Lung (tissue), 16 donors: Measurements from ENCODE around the gene PTS. TPM values are rescaled to one million over a fixed set of nuclear protein-coding genes. Genes with fewer than 3 reads are reported as not detected.
A peak's percentile ranks its signal among the peaks of the same experiment; 100 is the strongest.

Experiments used
- ATAC-seq: fragments of 200-7000 bp; cut with Tn5 transposase; one replicate; pipeline ENCODE4 v1.9.1; 2020; ENCODE audit warnings: moderate number of reproducible peaks; ENCODE audit not compliant: insufficient read depth, low FRiP score
- DNase-seq, 3 donors: peaks; one replicate each; pipeline ENCODE4 v3.0.0-alpha.2; 2013 to 2017
- H3K27ac ChIP-seq, 2 donors: one replicate each; pipeline ENCODE4 v1.5.1; 2013; ENCODE audit warnings: mild to moderate bottlenecking in 2 of 2, moderate library complexity in 2 of 2, control low read depth in 1 of 2, inconsistent platforms in 1 of 2, low read depth in 1 of 2, low read length in 1 of 2
- H3K27me3 ChIP-seq, 3 donors: one replicate each; pipeline ENCODE4 v1.5.1; 2013; ENCODE audit warnings: low read length in 2 of 3; ENCODE audit not compliant: control insufficient read depth in 3 of 3, insufficient read depth in 3 of 3
- H3K36me3 ChIP-seq, 4 donors: one replicate each; pipeline ENCODE4 v1.5.1; 2013; ENCODE audit warnings: low read length in 4 of 4, mild to moderate bottlenecking in 1 of 4, moderate library complexity in 1 of 4; ENCODE audit not compliant: control insufficient read depth in 4 of 4, insufficient read depth in 4 of 4
- H3K4me1 ChIP-seq, 5 donors: one replicate each; pipeline ENCODE4 v1.5.1; 2013; ENCODE audit warnings: low read length in 5 of 5, mild to moderate bottlenecking in 2 of 5, moderate library complexity in 1 of 5; ENCODE audit not compliant: control insufficient read depth in 5 of 5, insufficient read depth in 5 of 5
- H3K4me3 ChIP-seq: one replicate; pipeline ENCODE4 v1.5.1; 2013; ENCODE audit warnings: mild to moderate bottlenecking, control low read depth, moderate library complexity
- H3K9ac ChIP-seq, 2 donors: one replicate each; pipeline ENCODE4 v1.5.1; 2013; ENCODE audit warnings: low read length in 2 of 2, control low read depth in 1 of 2; ENCODE audit not compliant: insufficient read depth in 1 of 2
- H3K9me3 ChIP-seq, 4 donors: one replicate each; pipeline ENCODE4 v1.5.1; 2013; ENCODE audit warnings: low read length in 3 of 4, mild to moderate bottlenecking in 1 of 4, moderate library complexity in 1 of 4; ENCODE audit not compliant: control insufficient read depth in 4 of 4, insufficient read depth in 3 of 4
- WGBS, 2 donors: extraction: QIAGEN DNeasy Blood & Tissue Kit; methylation state at CpG; one replicate each; pipeline ENCODE4 v1.1.7; 2013; 5-methylcytosine and 5-hydroxymethylcytosine counted together
- long read RNA-seq, 5 donors: transcript quantifications; one replicate each; lab custom pipeline, GENCODE V29; 2026
- polyA plus RNA-seq, 2 donors: library from polyadenylated mRNA; stranded (reverse); fragments of 200-250 nt; gene quantifications; one replicate each; pipeline ENCODE4 v1.2.1, GENCODE V29; 2013
- total RNA-seq, 2 donors: library from RNA; depleted of rRNA in 1 of 2; stranded (reverse); fragments of >200 nt in 1 of 2; gene quantifications; one replicate each; pipeline ENCODE4 v1.2.1, GENCODE V29; 2014 to 2021
- TF ChIP-seq, protein P1 (sequence below): IDR thresholded peaks from 2 replicates; pipeline ENCODE4 v1.5.1; 2012; ENCODE audit warnings: mild to moderate bottlenecking; ENCODE audit errors: control extremely low read depth, extremely low read depth
- donor health status: control.
- donor health status: control.
- donor health status: Bipolar disorder and iron deficiency.
- donor health status: healthy.
- donor health status: DM: yes; HTN: yes; CAD: no.

Gene PTS
- total RNA-seq (10 to 100 TPM; 19.3 to 24.8 TPM), polyA plus RNA-seq (10 to 100 TPM; 25.4 to 60.5 TPM)
- long read RNA-seq, donor 1, transcript PTS-201 (6 exons, 935 nt): major isoform, 10 of 18 reads
- long read RNA-seq, donor 1, partial matches to known transcripts: 0 of 18 reads
- long read RNA-seq, donor 1, other reads (novel, unspliced or antisense): 0 of 18 reads
- long read RNA-seq, donor 2, transcript PTS-201 (6 exons, 935 nt): major isoform, 5 of 13 reads
- long read RNA-seq, donor 2, partial matches to known transcripts: 5 of 13 reads
- long read RNA-seq, donor 2, other reads (novel, unspliced or antisense): 0 of 13 reads
- long read RNA-seq, donor 3, partial matches to known transcripts: 0 of 5 reads
- long read RNA-seq, donor 3, other reads (novel, unspliced or antisense): 0 of 5 reads
- long read RNA-seq, donor 4, transcript PTS-201 (6 exons, 935 nt): major isoform, 5 of 10 reads
- long read RNA-seq, donor 4, partial matches to known transcripts: 0 of 10 reads
- long read RNA-seq, donor 4, other reads (novel, unspliced or antisense): 0 of 10 reads
- long read RNA-seq, donor 5, transcript PTS-201 (6 exons, 935 nt): major isoform, 17 of 38 reads
- long read RNA-seq, donor 5, partial matches to known transcripts: 13 of 38 reads
- long read RNA-seq, donor 5, other reads (novel, unspliced or antisense): 0 of 38 reads

DNA sequence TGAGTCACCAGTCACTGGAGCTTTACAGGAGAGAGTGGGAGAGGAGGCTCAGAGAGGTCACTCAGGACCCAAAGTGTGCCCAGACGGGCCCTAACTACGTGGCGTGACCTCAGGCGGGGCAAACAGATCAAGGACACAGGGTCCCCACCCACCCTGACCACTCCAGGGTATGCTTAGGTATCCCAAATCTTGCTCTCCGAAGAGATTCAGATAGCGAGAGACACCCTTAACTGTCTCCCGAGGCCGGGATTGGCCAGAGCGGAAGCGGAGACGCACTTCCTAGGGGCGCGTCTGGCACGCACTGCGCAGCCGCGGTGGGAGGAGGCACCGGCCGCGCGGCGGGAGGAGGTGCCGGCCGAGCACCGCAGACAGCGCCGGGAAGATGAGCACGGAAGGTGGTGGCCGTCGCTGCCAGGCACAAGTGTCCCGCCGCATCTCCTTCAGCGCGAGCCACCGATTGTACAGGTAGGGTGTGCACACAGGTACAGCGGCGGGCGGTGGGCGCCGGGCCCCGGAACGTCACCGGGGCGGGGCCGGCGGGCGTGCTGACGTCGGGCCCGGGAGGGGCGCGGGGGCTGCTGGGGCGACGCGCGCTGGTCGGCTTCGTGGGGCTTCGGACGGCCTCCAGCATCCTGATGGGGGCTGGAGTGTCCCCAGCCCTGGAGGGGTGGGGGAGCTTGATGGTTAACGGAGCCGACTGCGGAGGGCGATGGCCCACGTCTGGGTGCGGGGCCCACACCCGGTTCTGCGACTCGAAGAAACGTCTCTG lies at the start of gene PTS:
TSS of gene PTS (plus strand) at position 367 of the 769 bp plus-strand sequence. CDS start at position 383, 16 bp downstream.
- Histone ChIP-seq H3K27me3 (no peaks in the 10 kb centered on the region), H3K9me3 (no peaks in the 10 kb centered on the region)

DNA sequence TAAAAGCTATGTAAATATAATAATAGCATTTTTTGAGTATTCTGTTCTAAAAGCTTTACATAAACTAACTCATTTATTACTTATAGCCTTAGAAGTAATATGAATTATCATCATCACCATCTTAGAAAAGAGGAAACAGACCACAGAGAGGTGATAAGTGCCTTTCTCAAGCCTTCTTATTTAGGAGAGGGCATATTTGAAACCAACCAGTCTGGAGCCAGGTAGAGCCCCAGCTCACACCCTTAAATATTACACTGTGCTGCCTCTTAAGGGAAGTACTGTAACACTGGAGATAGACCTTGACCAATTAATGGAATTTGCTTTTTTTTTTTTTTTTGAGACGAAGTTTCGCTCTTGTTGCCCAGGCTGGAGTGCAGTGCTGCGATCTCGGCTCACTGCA lies 48.6 kb upstream of the PTS start:
- TF ChIP-seq, protein P1, sequence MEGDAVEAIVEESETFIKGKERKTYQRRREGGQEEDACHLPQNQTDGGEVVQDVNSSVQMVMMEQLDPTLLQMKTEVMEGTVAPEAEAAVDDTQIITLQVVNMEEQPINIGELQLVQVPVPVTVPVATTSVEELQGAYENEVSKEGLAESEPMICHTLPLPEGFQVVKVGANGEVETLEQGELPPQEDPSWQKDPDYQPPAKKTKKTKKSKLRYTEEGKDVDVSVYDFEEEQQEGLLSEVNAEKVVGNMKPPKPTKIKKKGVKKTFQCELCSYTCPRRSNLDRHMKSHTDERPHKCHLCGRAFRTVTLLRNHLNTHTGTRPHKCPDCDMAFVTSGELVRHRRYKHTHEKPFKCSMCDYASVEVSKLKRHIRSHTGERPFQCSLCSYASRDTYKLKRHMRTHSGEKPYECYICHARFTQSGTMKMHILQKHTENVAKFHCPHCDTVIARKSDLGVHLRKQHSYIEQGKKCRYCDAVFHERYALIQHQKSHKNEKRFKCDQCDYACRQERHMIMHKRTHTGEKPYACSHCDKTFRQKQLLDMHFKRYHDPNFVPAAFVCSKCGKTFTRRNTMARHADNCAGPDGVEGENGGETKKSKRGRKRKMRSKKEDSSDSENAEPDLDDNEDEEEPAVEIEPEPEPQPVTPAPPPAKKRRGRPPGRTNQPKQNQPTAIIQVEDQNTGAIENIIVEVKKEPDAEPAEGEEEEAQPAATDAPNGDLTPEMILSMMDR: no peak
- no peak for DNase-seq
- peaks cover 0 to 3% (median 0%) of the 10 kb centered on the region in 4 donors for H3K9me3 ChIP-seq
- H3K9ac ChIP-seq: no peak overlapping the region
- peaks cover 0 to 22% (median 0%) of the 10 kb centered on the region in 5 donors for H3K4me1 ChIP-seq
- H3K27ac ChIP-seq: no peak overlapping the region
- no peak for ATAC-seq
- H3K27me3 ChIP-seq: no peaks in the 10 kb centered on the region
- H3K36me3 ChIP-seq: no peaks in the 10 kb centered on the region
- 61 to 64% methylated on average over 4 of the region's 4 CpGs for WGBS, 2 donors
- H3K4me3 ChIP-seq: no peak overlapping the region

More for the DNA sequence above, at the start of gene PTS:
- peak; percentile 96 for ATAC-seq
- peak within 1 kb of the TSS; percentile 86 to 99 for H3K27ac ChIP-seq
- H3K9ac ChIP-seq: peak within 1 kb of the TSS; percentile 78 to 88
- peak within 1 kb of the TSS; percentile 79 for H3K4me3 ChIP-seq
- H3K36me3 ChIP-seq: peaks cover 5 to 12% (median 8%) of the 10 kb centered on the region in 4 donors
- peak; percentile 91 to 95 (median 94) for DNase-seq
- WGBS, 2 donors: 0 to 1% methylated on average over 62 to 70 of the region's 70 CpGs
- peaks cover 0 to 10% (median 5%) of the 10 kb centered on the region in 5 donors for H3K4me1 ChIP-seq
- TF ChIP-seq, protein P1: no peak

DNA sequence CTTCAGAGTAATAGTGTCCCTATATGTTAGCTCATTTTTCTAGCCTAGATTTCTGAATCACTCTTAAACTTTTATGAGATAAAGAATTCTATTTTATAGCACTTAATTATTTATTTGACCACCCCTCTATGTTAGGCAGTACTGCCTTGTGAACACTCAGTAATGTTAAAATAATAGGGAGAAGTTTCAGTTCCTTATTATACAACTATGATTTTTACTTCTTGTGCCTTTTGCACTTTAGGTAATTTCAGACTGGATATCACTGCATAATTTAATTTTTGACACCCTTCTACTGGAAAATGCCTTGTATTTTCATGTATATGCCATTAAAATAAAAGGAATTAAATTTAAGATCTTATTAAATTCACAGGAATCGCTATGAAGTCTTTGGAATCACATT lies 47.8 kb upstream of the PTS start:
- Histone ChIP-seq H3K4me3 (no peak overlapping the region), H3K36me3 (no peaks in the 10 kb centered on the region), H3K9ac (no peak overlapping the region), H3K27me3 (no peaks in the 10 kb centered on the region), H3K9me3 (peaks cover 0 to 3% (median 0%) of the 10 kb centered on the region in 4 donors), H3K4me1 (peaks cover 0 to 22% (median 0%) of the 10 kb centered on the region in 5 donors), H3K27ac (no peak overlapping the region)
- DNase-seq (no peak), ATAC-seq (no peak)
- WGBS, 2 donors: 94 to 97% methylated on average over 1 of the region's 1 CpG
- TF ChIP-seq, protein P1: no peak
